Measurements from ENCODE around the gene HMSD. TPM values are rescaled to one million over a fixed set of nuclear protein-coding genes. Genes with fewer than 3 reads are reported as not detected.
"Not testable (repeated sequence)": the region's sequence is repeated elsewhere in the genome, so short reads cannot be mapped to it uniquely, and the experiment has no call there.

HMSD gene
- total and polyA plus RNA-seq, 2 of the 4 experiments (the other 2 are of a cell fraction), result 0.17 to 0.36 TPM

- H3K9ac ChIP-seq (ENCODE audit: low read depth, low read length); H3K27me3 ChIP-seq (ENCODE audit: control insufficient read depth, insufficient read depth, low read length); H2BK120ac ChIP-seq (ENCODE audit: low read depth, low read length); H3K4me3 ChIP-seq (ENCODE audit: insufficient read depth, low read depth, low read length); H3K23ac ChIP-seq (ENCODE audit: low read depth, low read length); H3K18ac ChIP-seq (ENCODE audit: low read depth, low read length); H3K9me1 ChIP-seq (ENCODE audit: insufficient read depth, low read length); H3K4me1 ChIP-seq (ENCODE audit: control insufficient read depth, insufficient read depth, low read length); H3K79me1 ChIP-seq (ENCODE audit: low read depth in 1 of 2, low read length in 2 of 2); H4K20me1 ChIP-seq (ENCODE audit: insufficient read depth, low read length); H3K56ac ChIP-seq (ENCODE audit: extremely low read depth, insufficient read depth, low read length); ATAC-seq (ENCODE audit: low read depth); H2AK9ac ChIP-seq (replicated peaks; ENCODE audit: low read depth, low read length, poor library complexity); POLR2A ChIA-PET (ENCODE audit: unreplicated experiment); dilution Hi-C loops (cut with HindIII; ENCODE audit: low sequenced_read_pairs, unreplicated experiment); H2BK5ac ChIP-seq (ENCODE audit: low read depth, low read length, poor library complexity, severe bottlenecking); H4K91ac ChIP-seq (ENCODE audit: insufficient read depth, low read depth, low read length); H3K27ac ChIP-seq (ENCODE audit: insufficient read depth, low read length); H3K14ac ChIP-seq (replicated peaks; ENCODE audit: low read depth, low read length); CTCF ChIA-PET; BruUV-seq (replicated peaks); H3K36me3 ChIP-seq (ENCODE audit: control insufficient read depth, insufficient read depth, low read length); H2AFZ ChIP-seq (replicated peaks; ENCODE audit: low read length, poor library complexity); in situ Hi-C loops (cut with MboI; ENCODE audit: low sequenced_read_pairs); H3K4ac ChIP-seq (ENCODE audit: low read depth, low read length); DNase-seq; H3K4me2 ChIP-seq (ENCODE audit: low read depth, low read length); H2AK5ac ChIP-seq (ENCODE audit: low read depth, low read length); H2BK20ac ChIP-seq (ENCODE audit: low read depth, low read length); H4K8ac ChIP-seq (ENCODE audit: low read depth in 2 of 2, low read length in 2 of 2); H3K9me3 ChIP-seq (ENCODE audit: control insufficient read depth, insufficient read depth, low read length); H2BK15ac ChIP-seq (ENCODE audit: low read depth, low read length); H4K5ac ChIP-seq (ENCODE audit: low read depth, low read length); intact Hi-C loops (cut with micrococcal nuclease): not testable (repeated sequence)
These were observed 19.7 kb upstream of the HMSD start for GRCh38 chr18:63929369-63929768.

Measured in IMR-90 (cell line).